BE2C (cell line): ENCODE results near the gene EFCAB13.
A peak's percentile ranks its signal among the peaks of the same experiment; 100 is the strongest.

Experiments used
- DNase-seq: peaks from one replicate; pipeline ENCODE4 v3.0.0-alpha.2; 2020
- H3K27me3 ChIP-seq: fragments of 250-450 bp; sonication (Bioruptor Pico); 2 replicates; pipeline ENCODE4 v1.5.1; 2020; ENCODE audit warnings: mild to moderate bottlenecking
- H3K36me3 ChIP-seq: fragments of 250-450 bp; sonication (Bioruptor Pico); 2 replicates; pipeline ENCODE4 v1.5.1; 2020; ENCODE audit warnings: mild to moderate bottlenecking
- H3K4me1 ChIP-seq: fragments of 250-450 bp; sonication (Bioruptor Pico); 2 replicates; pipeline ENCODE4 v1.5.1; 2020
- H3K4me3 ChIP-seq: 2 replicates; pipeline ENCODE4 v1.5.1; 2011; ENCODE audit warnings: low read depth, low read length
- H3K9me3 ChIP-seq: fragments of 250-450 bp; sonication (Bioruptor Pico); 2 replicates; pipeline ENCODE4 v1.5.1; 2020
- TF ChIP-seq, protein P1 (sequence below): IDR thresholded peaks from 2 replicates; pipeline ENCODE4 v1.5.1; 2012; ENCODE audit warnings: mild to moderate bottlenecking, low read depth, low read length

EFCAB13 gene

DNA sequence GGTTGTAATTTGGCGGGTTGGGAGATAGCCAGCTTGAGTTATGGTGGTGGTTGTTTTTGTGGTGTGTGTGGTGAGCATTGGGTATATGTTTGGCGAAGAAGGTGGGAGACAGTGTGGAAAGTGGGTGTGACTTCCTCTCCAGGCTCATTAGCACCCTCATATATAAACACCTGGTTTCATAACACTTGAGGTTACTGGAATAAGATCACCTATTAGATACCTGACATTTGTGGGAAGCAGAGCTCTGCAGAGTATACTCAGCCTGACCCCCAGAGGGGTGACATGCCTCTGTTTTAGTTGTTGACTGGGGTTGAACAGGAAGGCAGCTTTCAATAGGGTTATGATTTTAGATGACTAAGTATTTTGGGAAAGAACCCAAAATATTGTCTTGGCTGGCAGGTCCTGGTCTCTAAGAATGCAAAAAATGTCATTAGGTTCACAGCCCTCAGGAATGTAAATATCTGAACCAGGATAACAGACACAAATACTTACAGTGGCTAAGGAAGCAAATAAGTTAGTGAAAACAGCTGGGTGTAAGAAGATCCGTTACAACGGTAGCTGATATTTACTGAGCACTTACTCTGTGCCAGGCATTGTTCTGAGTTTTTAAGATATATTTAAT, 18.3 kb upstream of the EFCAB13 start:
- Histone ChIP-seq H3K4me3 (no peak overlapping the region), H3K27me3 (no peaks in the 10 kb centered on the region), H3K36me3 (no peaks in the 10 kb centered on the region), H3K4me1 (no peaks in the 10 kb centered on the region), H3K9me3 (no peaks in the 10 kb centered on the region)
- DNase-seq: no peak
- TF ChIP-seq, protein P1, sequence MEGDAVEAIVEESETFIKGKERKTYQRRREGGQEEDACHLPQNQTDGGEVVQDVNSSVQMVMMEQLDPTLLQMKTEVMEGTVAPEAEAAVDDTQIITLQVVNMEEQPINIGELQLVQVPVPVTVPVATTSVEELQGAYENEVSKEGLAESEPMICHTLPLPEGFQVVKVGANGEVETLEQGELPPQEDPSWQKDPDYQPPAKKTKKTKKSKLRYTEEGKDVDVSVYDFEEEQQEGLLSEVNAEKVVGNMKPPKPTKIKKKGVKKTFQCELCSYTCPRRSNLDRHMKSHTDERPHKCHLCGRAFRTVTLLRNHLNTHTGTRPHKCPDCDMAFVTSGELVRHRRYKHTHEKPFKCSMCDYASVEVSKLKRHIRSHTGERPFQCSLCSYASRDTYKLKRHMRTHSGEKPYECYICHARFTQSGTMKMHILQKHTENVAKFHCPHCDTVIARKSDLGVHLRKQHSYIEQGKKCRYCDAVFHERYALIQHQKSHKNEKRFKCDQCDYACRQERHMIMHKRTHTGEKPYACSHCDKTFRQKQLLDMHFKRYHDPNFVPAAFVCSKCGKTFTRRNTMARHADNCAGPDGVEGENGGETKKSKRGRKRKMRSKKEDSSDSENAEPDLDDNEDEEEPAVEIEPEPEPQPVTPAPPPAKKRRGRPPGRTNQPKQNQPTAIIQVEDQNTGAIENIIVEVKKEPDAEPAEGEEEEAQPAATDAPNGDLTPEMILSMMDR: no peak

DNA sequence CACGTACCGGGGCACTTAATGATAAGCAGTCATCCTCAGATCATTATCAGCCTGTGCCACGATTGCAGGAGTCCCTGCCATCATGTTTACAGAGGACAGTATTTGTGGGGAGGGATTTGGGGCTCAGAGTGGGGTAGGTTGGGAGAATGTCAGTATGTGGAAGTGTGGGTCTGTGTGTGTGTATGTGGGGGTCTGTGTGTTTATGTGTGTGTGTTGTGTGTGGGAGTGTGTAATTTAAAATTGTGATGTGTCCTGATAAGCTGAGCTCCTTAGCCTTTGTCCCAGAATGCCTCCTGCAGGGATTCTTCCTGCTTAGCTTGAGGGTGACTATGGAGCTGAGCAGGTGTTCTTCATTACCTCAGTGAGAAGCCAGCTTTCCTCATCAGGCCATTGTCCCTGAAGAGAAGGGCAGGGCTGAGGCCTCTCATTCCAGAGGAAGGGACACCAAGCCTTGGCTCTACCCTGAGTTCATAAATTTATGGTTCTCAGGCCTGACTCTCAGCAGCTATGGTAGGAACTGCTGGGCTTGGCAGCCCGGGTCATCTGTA, 13.5 kb upstream of the EFCAB13 start:
- Histone ChIP-seq H3K27me3 (no peaks in the 10 kb centered on the region), H3K4me3 (no peak overlapping the region), H3K9me3 (no peaks in the 10 kb centered on the region), H3K36me3 (no peaks in the 10 kb centered on the region), H3K4me1 (0 out of 2 replicates have a peak, but pooled peaks cover under 1% of the 10 kb centered on the region)
- DNase-seq: no peak
- TF ChIP-seq, protein P1: no peak

- TF ChIP-seq, protein P1: no peak
- H3K4me3 ChIP-seq: no peak overlapping the region
Observed at GRCh38 chr17:47311420-47311819, 12.3 kb upstream of the EFCAB13 start.

DNA sequence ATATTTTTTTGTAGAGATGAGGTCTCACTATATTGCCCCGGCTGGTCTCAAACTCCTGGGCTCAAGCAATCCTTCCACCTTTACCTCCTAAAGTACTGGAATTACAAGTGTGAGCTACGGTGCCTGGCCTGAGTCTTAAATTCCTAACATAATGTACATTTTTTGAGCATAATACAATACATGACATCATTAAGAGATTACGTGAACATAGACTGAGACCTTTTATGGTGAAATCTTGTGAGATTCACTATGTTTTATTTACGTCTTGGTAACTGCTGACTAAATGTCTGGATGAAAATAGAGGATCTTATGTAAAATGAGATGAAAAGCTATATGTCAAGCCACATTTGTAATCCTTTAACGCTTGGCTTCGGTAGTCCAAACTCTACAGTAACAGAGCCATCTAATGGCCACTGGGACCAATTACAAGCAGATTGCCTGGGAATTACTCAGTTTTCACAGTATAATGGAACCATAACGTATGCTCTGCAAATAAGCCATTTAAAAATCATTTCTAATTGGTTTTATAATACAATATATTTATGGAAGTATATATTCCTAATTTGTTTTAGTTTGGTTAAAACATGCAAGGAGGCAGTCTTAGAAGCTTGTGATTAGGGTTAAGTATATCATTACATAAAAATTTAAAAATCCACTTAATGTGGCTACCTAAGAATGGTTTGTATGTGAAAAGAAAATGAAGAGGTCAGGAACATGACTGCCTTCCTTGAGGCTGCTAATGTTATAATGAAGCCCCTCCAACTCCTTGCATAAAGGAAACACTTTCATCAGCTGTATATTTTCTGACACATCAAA, 8.1 kb upstream of the EFCAB13 start:
- Histone ChIP-seq H3K4me3 (no peak overlapping the region), H3K9me3 (no peaks in the 10 kb centered on the region), H3K27me3 (no peaks in the 10 kb centered on the region), H3K36me3 (no peaks in the 10 kb centered on the region), H3K4me1 (peaks cover 3% of the 10 kb centered on the region; the same call in 1 of the 2 replicates)
- peak; percentile 31 for DNase-seq
- TF ChIP-seq, protein P1: peak; percentile 90

More at GRCh38 chr17:47311420-47311819, 12.3 kb upstream of the EFCAB13 start:
- Histone ChIP-seq H3K4me1 (peaks cover 3% of the 10 kb centered on the region; the same call in 1 of the 2 replicates), H3K9me3 (no peaks in the 10 kb centered on the region), H3K36me3 (no peaks in the 10 kb centered on the region), H3K27me3 (no peaks in the 10 kb centered on the region)
- no peak for DNase-seq

DNA sequence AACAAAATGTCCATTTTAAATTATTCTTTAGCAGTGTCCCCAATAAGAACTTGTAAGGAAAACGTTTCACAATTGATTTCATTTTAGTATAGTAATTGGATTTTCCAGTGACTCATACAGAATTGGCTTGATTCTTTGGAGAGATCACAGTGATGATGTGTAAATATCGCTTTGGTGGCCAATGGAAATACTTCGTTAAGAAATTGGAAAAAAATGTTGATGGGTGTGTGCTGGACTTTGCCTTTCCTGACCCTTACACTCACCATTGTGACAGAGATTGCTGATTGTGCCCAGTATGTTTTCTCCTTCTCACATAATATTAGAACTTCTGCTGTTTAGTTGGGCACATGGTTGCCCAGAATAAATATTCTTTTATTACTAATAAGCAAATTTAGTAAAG, 7.4 kb upstream of the EFCAB13 start:
- Histone ChIP-seq H3K27me3 (no peaks in the 10 kb centered on the region), H3K36me3 (no peaks in the 10 kb centered on the region), H3K4me1 (peaks cover 3% of the 10 kb centered on the region; the same call in 1 of the 2 replicates), H3K4me3 (no peak overlapping the region), H3K9me3 (no peaks in the 10 kb centered on the region)
- no peak for DNase-seq
- TF ChIP-seq, protein P1: no peak
